Fibroblast of skin of back (primary cell): ENCODE data around the gene CHST3.
"Not testable (repeated sequence)": the region's sequence is repeated elsewhere in the genome, so short reads cannot be mapped to it uniquely, and the experiment has no call there.

Experiments used
- DNase-seq: peaks from one replicate; pipeline ENCODE4 v3.0.0-alpha.2; 2013

CHST3 gene

DNA sequence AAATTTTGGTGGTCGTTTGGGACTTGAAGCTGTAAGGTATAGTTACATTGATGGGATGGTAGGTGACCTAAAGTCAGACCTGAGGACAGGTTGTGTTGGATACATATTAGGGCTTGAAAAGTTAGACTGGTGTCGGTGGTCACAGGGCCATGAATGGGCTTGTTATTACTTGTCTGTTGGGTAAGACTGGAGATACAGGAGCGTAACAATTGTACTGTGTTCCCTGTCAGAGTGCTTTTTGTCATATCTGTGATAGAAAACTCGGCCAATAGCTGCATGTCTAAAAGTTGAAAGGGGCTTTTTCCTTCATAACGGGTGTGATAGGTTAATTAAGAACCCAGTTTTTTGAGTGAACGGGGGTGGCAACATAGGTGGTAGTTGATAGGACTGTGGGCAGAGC lies 13.5 kb upstream of the CHST3 start:
- no peak for DNase-seq

DNA sequence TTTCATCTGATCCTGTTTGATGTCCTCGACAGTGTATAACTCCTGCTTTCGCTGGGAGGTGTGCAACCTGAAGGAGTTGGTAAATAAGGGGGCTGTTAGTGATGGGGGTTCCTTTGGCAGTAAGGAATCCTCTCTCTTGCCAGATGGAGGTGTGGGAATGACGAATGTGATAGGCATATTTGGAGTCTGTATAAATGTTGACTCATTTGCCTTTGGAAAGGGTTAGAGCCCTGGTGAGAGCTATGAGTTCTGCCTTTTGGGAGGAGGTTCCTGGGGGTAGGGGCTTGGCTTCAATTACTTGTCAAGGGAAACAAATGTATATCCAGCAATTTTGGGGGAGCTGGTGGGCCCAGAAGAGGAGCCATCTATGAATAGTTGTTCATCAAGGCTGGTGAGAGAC lies 11.4 kb upstream of the CHST3 start:
- DNase-seq: no peak

DNA sequence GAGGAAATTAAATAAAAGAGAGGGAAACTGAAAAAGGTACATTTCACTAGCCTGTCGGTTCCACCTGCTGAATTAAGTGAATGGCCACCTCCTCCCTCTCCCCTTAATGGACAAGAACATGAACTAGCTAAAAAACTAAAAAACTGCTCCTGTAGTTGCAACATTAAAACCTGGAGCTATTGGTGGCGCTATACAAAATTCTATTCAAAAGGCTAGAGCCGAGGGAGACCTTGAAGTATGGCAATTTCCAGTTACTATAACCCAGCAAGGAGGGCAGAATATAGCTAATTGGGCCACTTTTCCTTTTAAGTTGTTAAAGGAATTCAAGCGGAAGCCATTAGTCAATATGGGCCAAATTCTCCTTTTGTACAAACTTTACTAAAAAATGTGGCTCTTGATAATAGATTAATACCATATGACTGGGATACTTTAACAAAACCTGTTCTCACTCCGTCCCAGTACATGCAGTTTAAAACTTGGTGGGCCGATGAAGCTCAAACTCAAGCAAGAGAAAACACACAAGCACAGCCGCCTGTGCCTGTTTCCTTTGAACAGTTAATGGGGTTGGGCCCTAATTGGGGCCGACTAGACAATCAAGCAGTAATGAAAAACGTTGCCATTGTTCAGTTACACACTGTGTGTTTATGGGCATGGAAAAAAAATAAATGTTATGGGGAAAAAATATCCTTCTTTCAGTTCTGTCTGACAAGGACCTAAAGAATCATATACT lies 6.5 kb upstream of the CHST3 start:
- no peak for DNase-seq

DNA sequence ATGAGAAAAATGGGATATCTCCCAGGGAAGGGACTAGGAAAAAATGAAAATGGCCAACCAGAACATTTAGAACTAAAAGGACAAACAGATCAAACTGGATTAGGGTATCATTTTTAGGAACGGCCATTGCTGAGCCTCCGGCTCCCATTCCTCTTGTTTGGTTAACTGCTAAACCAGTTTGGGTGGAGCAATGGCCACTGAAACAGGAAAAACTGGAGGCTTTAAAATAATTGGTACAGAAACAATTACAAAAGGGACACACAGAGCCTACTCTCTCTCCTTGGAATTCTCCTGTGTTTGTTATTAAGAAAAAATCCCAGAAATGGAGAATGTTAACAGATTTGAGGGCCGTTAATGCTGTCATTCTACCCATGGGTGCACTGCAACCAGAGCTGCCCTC lies 4.7 kb upstream of the CHST3 start:
- no peak for DNase-seq

DNA sequence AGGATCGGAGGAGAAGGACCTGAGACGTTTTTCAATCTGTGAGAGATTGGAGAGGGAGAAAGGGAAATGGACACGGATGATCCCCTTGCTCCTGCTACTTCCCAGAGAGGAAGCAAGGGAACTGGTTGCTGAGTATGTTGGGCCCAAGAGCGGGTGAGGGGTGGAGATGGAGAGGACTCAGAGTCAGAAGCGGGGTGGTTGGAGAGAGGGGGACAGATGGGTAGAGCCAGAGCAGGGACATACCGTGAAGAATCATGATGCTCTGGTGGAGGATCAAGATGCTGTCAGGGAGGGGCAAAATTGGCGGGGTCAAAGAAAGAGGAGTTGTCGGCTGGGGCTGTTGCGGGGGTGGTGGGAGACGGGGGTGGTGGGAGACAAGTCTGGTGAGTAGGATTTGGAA lies 2.4 kb upstream of the CHST3 start:
- no peak for DNase-seq

DNA sequence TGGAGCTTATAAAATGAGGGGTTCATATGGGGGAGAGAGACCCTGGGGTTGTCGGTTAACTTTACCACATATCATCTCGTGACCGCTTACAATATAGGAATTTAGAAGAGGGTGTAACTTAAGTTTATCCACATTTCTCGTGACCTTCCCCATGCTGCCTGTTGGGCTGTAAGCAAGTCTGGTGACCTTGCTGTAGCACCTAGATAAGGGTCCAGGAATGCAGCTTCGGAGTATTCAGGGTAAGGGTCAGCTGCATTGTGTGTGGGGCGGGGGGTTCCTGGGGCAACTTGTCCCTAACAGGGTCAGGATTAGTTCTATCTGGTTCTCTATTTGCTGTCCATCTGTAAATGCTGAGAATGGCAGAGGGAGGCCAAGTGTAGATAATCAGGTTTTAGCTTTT lies 1.3 kb upstream of the CHST3 start:
- DNase-seq: no peak

DNA sequence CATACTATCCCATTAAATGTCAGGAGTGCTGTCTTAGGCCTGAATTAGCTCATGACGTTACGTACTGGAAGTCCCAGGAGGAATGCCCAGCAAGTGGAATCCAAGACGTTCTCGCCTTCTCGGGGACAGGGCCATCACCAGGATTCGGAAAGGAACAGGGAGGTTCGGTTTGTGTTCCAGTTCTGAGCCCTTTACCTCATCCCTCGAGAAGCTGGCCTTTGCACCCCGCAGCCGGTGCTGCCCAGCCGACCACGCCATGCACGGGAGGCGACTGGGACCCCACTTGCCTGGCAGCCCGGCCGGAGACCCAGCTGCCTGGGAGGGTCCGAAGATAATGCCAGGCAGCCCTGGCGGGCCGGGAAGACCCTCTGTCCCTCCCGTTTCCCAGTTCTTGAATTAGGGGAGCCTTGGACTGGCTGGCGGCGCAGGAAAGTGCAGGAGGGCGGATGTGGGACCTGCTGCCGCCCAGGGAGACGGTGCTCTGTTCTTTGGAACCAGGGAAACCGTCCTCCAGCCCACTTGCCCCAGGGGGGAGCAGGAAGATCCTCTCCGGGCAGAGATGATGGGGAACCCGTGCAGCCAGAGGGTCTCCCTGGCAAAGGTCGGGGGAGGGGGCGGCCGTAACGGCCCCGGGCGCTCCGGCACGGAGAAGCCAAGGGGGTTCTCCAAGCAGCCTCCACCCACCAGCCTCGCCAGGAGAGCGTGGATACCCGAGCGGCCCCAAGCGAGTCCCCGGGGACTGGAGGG lies 671 bp upstream of the CHST3 start:
- peak; percentile 68 for DNase-seq

DNA sequence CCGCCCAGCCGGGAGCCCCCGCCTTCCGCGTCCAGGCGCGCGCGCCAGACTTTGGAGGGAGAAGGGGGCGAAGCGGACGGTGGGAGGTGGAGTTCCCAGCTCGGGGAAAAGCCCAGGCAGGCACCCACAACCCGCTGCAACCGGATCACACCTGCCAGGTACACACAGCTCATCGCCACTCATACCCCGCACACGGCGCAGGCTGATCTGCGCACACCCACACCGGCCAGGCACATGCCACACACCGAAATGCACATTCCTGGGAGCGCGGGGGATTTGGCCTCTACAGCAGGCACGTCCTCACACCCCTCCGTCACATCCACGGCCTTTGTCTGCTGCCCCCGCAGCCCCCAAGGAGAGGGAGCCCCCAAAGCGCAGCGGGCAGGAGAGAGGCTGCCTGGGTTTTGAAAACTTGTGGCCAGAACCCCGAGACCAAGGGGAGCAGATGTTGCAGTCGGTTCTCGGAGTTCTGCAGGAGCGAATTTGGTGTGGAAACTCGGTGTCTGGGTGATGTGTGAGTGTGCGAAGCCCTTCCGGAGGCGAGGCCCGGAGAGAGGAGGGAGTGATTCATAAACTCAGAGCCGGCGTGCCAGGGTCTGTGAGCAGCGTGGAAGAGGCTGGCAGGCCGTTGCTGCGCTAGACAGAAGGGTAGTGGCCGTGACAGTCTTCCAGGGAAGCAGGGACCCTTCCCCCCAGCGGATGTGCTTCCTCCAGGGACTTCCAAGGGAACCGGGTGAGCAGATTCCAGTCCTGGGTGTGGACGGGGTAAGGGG lies 734 bp downstream of the CHST3 start:
- peak; percentile 84 for DNase-seq

DNA sequence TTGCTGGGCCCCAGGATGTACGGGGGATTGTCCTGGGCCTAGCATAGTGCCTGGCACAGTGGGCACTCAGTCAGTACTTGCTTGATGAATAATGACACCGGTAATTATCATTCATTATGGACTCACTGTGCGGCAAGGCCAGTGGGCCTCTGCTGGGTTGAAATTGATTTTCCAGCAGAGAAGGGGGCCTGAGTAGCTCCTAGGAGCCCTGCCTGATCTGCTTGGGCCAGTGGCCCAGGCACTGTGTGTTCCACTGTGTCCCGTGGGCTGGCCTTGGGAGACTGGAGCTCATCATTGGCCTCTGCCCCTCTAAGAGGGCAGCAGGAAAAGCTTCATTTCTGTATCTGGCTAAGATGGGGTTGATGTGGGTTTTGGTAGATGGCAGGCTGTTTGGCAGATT lies 1.4 kb downstream of the CHST3 start:
- DNase-seq: no peak

DNA sequence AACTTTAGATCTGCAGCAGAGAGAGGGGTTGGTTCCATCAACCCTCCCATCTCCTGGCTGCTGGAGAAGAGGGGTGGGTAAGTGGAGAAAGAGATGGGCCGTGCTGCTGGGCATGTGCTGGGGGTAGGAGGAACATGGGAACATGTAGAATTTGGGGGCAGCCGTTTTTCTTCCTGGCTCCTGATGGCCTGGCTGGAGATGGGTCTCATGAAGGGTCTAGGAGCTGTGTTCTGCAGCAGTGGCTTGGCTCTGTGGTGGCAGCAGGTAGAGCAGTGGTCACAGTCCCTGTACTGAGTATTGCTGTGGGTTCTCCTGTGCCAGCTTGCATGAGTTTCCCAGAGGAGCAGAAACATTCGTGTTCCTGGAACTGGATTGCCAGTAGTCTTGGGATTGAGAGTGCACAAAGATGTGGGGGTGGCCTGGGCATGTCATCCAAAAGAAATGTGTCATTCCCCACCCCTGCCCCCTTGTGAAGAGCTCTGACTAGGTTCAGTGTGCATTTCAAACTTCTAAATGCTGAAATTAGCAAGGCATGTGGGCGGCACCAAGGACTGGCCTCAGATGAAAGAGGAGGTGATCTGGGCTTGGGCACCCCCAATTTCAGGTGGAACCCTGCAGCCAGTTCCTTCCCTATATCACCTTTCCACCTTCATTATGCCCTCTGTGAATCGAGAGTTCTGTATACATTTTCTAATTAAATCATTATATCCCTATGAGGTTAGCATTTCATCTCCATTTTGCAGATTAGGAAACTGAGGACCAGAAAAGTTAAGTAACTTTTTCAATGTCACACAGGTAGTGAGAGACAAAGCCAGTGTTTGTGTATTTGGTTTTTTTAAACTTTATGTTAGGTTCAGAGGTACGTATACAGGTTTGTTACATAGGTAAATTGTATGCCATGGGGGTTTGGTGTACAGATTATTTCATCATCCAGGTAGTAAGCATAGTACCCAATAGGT lies 2.1 kb downstream of the CHST3 start:
- peak; percentile 86 for DNase-seq

DNA sequence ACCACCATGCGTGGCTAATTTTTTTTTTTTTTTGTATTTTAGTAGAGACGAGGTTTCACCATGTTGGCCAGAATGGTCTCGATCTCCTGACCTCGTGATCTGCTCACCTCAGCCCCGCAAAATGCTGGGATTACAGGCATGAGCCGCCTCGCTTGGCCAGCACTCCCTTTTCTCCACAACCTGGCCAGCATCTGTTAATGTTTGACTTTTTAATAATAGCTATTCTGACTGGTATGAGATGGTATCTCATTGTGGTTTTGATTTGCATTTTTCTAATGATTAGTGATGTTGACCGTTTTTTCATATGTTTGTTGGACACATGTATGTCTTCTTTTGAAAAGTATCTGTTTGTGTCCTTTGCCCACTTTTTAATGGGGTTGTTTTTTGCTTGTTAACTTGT lies 3.8 kb downstream of the CHST3 start:
- not testable (repeated sequence) for DNase-seq

DNA sequence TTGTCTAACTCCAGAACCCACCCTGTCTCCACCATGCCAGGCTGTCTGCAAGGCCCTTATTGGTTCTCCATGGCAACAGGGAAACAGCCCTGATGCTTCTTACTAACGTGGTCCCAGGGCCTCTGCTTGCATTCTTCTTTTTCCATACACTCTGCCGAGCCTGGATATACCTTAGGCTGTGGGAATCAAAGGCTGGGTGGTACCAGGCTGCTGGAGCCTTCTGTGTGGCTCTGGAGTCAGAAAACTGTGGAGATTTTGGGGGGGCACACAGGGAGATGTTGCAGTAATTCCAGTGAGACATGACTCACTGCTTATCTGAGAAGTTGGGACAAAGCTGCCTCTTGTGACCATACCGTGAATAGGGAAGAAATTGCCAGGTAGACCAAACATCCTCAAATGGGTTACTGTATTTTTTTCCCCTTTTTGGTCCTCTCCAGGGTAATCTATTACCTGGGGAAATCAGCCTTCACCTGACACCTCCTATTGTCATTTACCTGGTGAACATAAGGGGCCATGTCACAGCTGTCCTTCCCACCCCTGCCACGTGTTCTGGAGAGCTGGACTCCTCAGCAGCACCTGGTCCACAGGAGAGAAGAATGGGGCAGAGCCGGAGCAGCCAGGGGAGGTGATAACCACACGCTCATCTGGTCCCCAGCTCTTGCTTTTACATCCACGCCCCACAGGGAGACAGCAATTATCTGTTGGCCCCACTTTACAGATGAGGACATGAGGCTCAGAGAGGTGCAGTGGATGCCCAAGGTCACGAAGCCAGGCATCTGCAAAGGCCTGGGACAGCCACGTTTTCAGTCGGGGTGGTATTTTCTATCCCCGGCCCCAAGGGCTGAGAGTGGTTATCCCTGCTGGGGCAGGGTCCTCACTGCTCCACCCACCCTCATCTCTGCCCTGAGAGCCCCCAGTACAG lies 4.6 kb downstream of the CHST3 start:
- DNase-seq: peak; percentile 41

DNA sequence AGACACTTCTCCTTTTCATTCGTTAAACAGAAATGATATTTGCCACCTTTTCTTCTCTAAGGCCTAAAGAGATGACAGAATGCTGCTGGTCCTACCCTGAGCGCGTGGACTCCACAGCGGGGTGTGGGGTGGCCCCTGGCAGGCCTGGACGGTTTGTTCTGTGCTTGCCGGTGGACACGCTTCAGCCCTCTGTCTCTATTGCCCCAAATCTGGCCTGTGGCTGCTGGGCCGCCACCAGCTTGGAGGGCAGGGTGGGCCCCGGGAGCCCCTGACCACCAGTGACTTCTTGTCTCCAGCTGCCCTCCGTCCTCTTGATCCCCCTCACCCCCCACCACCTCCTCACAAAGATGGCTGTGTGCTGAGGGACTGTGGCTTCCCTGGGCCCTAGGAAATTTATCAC lies 5.7 kb downstream of the CHST3 start:
- DNase-seq: no peak

DNA sequence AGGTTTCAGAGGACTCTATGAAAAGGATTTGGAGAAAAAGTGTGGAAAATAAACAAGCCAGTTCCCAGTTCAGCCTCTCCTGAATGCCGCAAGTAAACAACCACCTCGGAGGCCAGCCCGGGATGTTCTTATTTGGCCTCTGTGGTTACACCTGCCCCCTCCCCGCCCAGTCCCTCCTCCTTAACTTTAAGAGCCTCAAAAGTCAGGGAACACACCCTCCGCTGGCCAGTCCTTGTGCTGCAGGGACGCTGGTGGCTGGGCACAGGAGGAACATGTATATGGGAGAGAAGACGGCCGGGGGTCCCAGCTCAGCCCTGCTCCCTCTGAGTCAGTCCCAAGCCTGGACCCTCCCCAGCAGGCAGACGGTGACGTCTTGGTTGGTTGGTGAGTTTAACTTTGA lies 6.1 kb downstream of the CHST3 start:
- no peak for DNase-seq

DNA sequence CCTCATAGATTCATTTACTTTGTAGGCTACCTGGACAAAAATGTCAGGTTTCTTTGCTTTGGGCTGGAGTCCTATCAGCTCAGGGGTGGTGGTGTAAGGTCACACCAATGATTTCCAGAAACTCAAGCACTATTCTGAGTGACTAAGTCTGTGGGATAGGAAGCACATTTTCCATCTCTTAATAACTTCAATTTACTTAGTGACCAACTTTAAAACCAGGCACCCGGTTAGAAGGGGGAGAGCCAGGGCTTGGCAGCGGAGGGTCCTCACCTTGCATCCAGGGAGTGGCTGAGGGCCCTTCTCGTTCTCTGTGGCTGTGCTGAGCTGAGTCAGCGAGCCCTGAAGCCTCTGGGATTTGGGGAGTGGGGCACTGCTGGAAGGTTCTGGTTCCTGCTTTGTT lies 6.7 kb downstream of the CHST3 start:
- peak; percentile 21 for DNase-seq

DNA sequence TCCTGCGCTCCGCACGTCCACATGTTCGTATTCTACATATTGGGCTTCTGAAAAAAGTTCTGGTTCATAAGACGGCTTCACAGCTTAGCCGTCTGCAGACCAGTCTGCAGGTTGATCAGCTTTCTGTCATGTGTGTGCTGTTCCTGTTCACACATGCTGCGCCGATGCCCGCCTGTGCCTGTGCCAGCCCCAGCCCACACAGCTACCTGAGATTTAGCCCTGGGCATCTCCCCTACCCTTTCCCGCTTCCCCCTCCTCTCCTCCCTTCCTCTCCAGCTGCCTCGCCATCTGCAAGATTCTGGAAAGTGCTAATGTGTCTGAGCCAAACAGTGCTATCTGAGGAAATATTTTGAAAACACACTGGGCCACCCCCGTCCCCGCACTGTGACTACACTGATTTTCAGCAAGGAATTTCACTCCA lies 7.1 kb downstream of the CHST3 start:
- DNase-seq: no peak

DNA sequence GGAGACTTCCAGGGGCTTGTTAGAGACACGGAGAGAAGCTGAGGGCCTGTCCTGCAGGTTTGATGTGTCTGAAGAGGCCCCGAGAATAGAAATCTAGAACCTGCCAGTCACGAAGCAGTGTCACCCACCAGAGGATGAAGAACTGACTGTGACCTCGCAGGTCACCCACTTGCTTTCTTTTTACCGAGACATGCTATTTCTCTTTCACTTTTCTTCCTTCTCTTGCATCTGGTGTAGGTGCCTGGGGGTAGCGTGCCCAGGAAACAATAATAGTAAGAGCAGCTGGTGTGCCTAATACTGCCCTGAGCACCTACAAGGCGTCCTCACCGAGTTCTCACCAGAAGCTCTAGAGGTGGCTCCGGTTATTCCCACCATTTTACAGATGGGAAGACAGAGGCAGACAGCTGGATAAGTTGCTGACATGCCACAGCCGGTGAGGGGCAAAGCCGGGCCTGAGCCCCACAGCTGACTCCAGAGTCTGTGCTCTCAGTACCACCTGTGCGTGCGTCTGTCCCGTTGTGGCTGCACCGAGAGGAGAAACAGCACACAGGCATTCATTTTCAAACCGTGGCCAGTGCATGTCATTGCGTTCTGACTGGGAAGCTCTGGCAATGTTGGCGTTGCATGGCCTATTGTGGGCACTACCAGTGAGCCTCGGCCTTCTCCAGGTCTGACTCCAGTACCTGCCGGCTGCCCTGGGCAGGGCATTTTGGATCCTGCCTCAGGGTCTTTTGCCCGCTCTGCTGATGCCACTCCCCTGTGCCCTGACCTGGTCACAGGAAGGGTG lies 7.8 kb downstream of the CHST3 start:
- no peak for DNase-seq

DNA sequence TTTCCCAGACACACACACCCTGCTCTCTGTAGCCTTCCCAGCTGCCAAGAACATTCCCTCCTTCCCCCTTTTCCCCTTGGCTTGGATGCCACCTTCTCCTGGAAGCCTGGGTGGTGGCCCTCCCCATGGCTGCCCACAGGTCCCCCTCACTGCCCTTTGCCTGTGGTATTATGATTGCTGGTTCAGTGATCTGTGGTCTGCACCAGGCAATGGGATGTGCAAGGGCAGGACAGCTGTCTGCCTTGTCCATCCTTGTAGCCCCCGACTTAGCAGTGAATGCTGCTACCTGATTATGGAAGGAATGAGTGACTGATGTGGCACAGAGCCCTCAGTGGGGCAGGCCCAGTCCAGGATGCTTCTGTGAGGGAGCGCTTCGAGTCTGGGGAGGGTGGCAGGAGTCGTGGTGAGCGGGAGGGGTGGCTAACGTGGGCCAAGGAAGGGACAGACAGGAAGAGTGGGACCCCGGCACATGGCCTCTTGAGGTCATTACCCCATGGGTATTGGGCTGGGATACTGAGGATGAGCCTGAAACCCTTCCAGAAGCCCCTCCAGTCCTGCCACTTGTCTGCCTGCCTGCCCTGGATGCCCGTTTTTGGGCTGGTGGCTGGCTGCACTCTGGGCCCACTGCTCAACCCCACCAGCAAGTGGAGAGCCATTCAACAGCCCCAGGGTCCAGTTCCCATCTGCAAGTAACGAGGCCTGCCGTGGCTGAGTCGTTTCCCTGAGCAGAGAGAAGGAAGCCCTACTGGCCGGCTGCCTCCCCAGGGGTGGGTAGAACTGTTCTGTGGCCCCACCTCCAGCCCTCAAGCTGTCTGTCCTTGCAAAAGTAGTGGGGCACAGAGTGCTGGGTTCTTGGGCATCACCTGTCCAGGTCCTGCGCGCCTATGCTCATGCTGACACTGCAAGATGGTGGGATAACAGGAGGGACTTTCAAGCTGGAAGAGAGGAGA lies 8.8 kb downstream of the CHST3 start:
- DNase-seq: no peak
